GM18511 (cell line): ENCODE results near the gene NOP9.

Source experiments
- ATAC-seq: cut with Tn5 transposase; IDR thresholded peaks from one replicate; pipeline ENCODE4 v1.9.1; 2021; ENCODE audit warnings: mild to moderate bottlenecking, moderate library complexity; ENCODE audit not compliant: unreplicated experiment

NOP9 gene

GRCh38 chr14:24299255-24300191, at the start of gene NOP9, which contains the start of gene DHRS1:
Gene NOP9 (plus strand): TSS chr14:24299850. CDS start chr14:24299955, 105 bp downstream.
Gene DHRS1 (minus strand): TSS chr14:24299780. CDS start chr14:24299106, 674 bp downstream.
- ATAC-seq: peak; percentile 76

- no peak for ATAC-seq
Observed at GRCh38 chr14:24250354-24250753, 49.3 kb upstream of the NOP9 start.

- ATAC-seq: no peak
Observed at GRCh38 chr14:24251880-24252288, 47.8 kb upstream of the NOP9 start.

GRCh38 chr14:24252289-24253124, 47.1 kb upstream of the NOP9 start:
- ATAC-seq: no peak

- no peak for ATAC-seq
Observed at GRCh38 chr14:24253936-24254335, 45.7 kb upstream of the NOP9 start.

- ATAC-seq: no peak
Observed at GRCh38 chr14:24254630-24255392, 44.8 kb upstream of the NOP9 start.

- ATAC-seq: no peak
Observed at GRCh38 chr14:24255438-24255837, 44.2 kb upstream of the NOP9 start.

- no peak for ATAC-seq
Observed at GRCh38 chr14:24255931-24256711, 43.5 kb upstream of the NOP9 start.

- no peak for ATAC-seq
Observed at GRCh38 chr14:24256960-24257359, 42.7 kb upstream of the NOP9 start.

GRCh38 chr14:24258119-24258518, 41.5 kb upstream of the NOP9 start:
- no peak for ATAC-seq

GRCh38 chr14:24258548-24259265, 40.9 kb upstream of the NOP9 start:
- ATAC-seq: no peak

- ATAC-seq: no peak
Observed at GRCh38 chr14:24259282-24260025, 40.2 kb upstream of the NOP9 start.

- ATAC-seq: no peak
Observed at GRCh38 chr14:24260026-24260779, 39.4 kb upstream of the NOP9 start.

GRCh38 chr14:24260780-24261157, 38.9 kb upstream of the NOP9 start:
- ATAC-seq: no peak

GRCh38 chr14:24261256-24261968, 38.2 kb upstream of the NOP9 start:
- ATAC-seq: no peak

GRCh38 chr14:24261969-24262327, 37.7 kb upstream of the NOP9 start:
- no peak for ATAC-seq
